GM12878 (cell line): ENCODE data around the gene YEATS2. TPM values are rescaled to one million over a fixed set of nuclear protein-coding genes. Genes with fewer than 3 reads are reported as not detected.
"Not testable (repeated sequence)": the region's sequence is repeated elsewhere in the genome, so short reads cannot be mapped to it uniquely, and the experiment has no call there.

Experiments
- ATAC-seq: fragments of 200-7000 bp; cut with Tn5 transposase; 3 replicates; pipeline ENCODE4 v1.9.1; 2020; ENCODE audit warnings: mild to moderate bottlenecking, moderate library complexity
- BruUV-seq: library from RNA; stranded (reverse); fragments of 400-500 nt; replicated peaks from 2 replicates; lab custom pipeline; 2021; lab: Mats Ljungman, UMichigan
- CTCF ChIA-PET: fragments of 300-600 bp; sonication (Branson Sonifier 250); formaldehyde crosslinking; extraction: SDS; loops from one replicate; lab custom pipeline; 2021; ENCODE audit warnings: inconsistent platforms; lab: Yijun Ruan, JAX
- POLR2A ChIA-PET: fragments of 350-600 bp; formaldehyde crosslinking; extraction: SDS; loops from one replicate; lab custom pipeline; 2021; ENCODE audit warnings: inconsistent platforms; lab: Charles Lee
- RAD21 ChIA-PET: fragments of 300-600 bp; sonication (Branson Sonifier 250); formaldehyde crosslinking; loops from one replicate; lab custom pipeline; 2023; ENCODE audit warnings: antibody characterized with exemption; ENCODE audit not compliant: unreplicated experiment; lab: Charles Lee
- SMC1A ChIA-PET: fragments of 300-600 bp; sonication (Branson Sonifier 250); formaldehyde crosslinking; loops from one replicate; lab custom pipeline; 2023; ENCODE audit not compliant: unreplicated experiment, uncharacterized antibody; lab: Charles Lee
- DNase-seq: peaks from one replicate; pipeline ENCODE4 v3.0.0-alpha.2; 2011; ENCODE audit warnings: low read depth, low spot score
- FAIRE-seq: peaks from 3 replicates; lab custom pipeline; 2011; peaks lifted over from hg19 to GRCh38; lab: Jason Lieb, UNC
- H2AFZ ChIP-seq: 2 replicates; pipeline ENCODE4 v1.6.0; 2011; ENCODE audit warnings: low read depth, low read length, control low read depth; ENCODE audit not compliant: control insufficient read depth
- H3K27ac ChIP-seq: 2 replicates; pipeline ENCODE4 v1.5.1; 2011; ENCODE audit warnings: control low read depth; ENCODE audit not compliant: control insufficient read depth, insufficient read depth
- H3K27me3 ChIP-seq, 2 experiments: replicated peaks in 1 of 2; 2 replicates each; pipeline versions ENCODE4 v1.6.0 to v1.6.1; 2011; ENCODE audit warnings: low read length in 1 of 2; ENCODE audit not compliant: control insufficient read depth in 2 of 2, insufficient read depth in 2 of 2
- H3K36me3 ChIP-seq, 2 experiments: 2 replicates each; pipeline ENCODE4 v1.5.1; 2011; ENCODE audit warnings: low read length in 1 of 2; ENCODE audit not compliant: control insufficient read depth in 2 of 2, insufficient read depth in 2 of 2
- H3K4me1 ChIP-seq: 2 replicates; pipeline ENCODE4 v1.6.1; 2011; ENCODE audit warnings: mild to moderate bottlenecking, low read length, moderate library complexity, mixed read lengths; ENCODE audit not compliant: control insufficient read depth, insufficient read depth
- H3K4me2 ChIP-seq: 2 replicates; pipeline ENCODE4 v1.6.0; 2011; ENCODE audit warnings: control low read depth; ENCODE audit not compliant: control insufficient read depth, insufficient read depth
- H3K4me3 ChIP-seq: fragments of 200-600 bp; sonication (generic); 2 replicates; pipeline ENCODE4 v1.5.1; 2016
- H3K79me2 ChIP-seq: 2 replicates; pipeline ENCODE4 v1.6.0; 2011; ENCODE audit warnings: low read length; ENCODE audit not compliant: control insufficient read depth, insufficient read depth
- H3K9ac ChIP-seq: 2 replicates; pipeline ENCODE4 v1.8.0; 2011; ENCODE audit warnings: low read length, control low read depth, mixed read lengths; ENCODE audit not compliant: control insufficient read depth, insufficient read depth
- H3K9me3 ChIP-seq: replicated peaks from 3 replicates; pipeline ENCODE4 v1.5.1; 2011; ENCODE audit warnings: mild to moderate bottlenecking, low read length; ENCODE audit not compliant: control insufficient read depth, insufficient read depth
- H4K20me1 ChIP-seq: 2 replicates; pipeline ENCODE4 v1.6.0; 2011; ENCODE audit not compliant: control insufficient read depth, insufficient read depth
- CBX5 ChIP-seq: sonication (generic); IDR thresholded peaks from 2 replicates; pipeline ENCODE4 v1.6.1; 2016; ENCODE audit warnings: low read depth, moderate library complexity, mild to moderate bottlenecking, inconsistent platforms
- SP1 ChIP-seq: IDR thresholded peaks from one replicate; pipeline ENCODE4 v1.6.1; 2011; ENCODE audit warnings: low read depth, low read length
- SUZ12 ChIP-seq: fragments of 200-600 bp; sonication (generic); IDR thresholded peaks from one replicate; pipeline ENCODE4 v1.6.1; 2018; ENCODE audit warnings: antibody characterized with exemption, mild to moderate bottlenecking; ENCODE audit not compliant: unreplicated experiment
- YBX1 ChIP-seq: fragments of 450-650 bp; IDR thresholded peaks from 2 replicates; pipeline ENCODE4 v1.6.1; 2016; ENCODE audit warnings: antibody characterized with exemption
- WGBS: methylation state at CpG from one replicate; pipeline ENCODE4 v1.1.6; 2016; ENCODE audit warnings: low lambda C conversion rate; ENCODE audit not compliant: insufficient replicate concordance, insufficient coverage; ENCODE audit errors: missing lambda C conversion rate; 5-methylcytosine and 5-hydroxymethylcytosine counted together
- in situ Hi-C: fragments of 300-500 bp; cut with MboI; formaldehyde crosslinking; loops from 9 replicates; pipeline ENCODE4 v1.14.3; 2018; ENCODE audit warnings: mixed read lengths
- intact Hi-C: fragments of 100-400 bp; cut with micrococcal nuclease; formaldehyde crosslinking; loops from one replicate; pipeline ENCODE4 v1.14.2; 2022; ENCODE audit not compliant: unreplicated experiment
- polyA plus RNA-seq, 11 experiments: library from polyadenylated mRNA; depleted of rRNA in 4 of 11; unstranded in 6 of 11; stranded (reverse) in 5 of 11; fragments of >200 nt; fragmentation: Nextera tagmentation in 4 of 11; fragmentation: Illumina TruSeq in 1 of 11; extraction: Ambion mirVana in 4 of 11; extraction: Trizol in 1 of 11; gene quantifications; 1 replicate in 1 of 11; 2 replicates in 10 of 11; pipeline versions ENCODE4 v1.2.1 to v1.2.3, GENCODE V29; 2011 to 2016; ENCODE audit warnings: inconsistent platforms in 2 of 11, missing spikeins in 2 of 11, low read depth in 1 of 11
- total RNA-seq, 4 experiments: library from RNA; depleted of rRNA in 3 of 4; stranded (reverse); fragments of >200 nt in 3 of 4; fragmentation: Illumina TruSeq in 1 of 4; extraction: Trizol in 1 of 4; gene quantifications; 2 replicates each; pipeline versions ENCODE4 v1.2.1 to v1.2.3, GENCODE V29; 2013 to 2021
- TF ChIP-seq, protein P1 (sequence below): IDR thresholded peaks from 2 replicates; pipeline ENCODE4 v1.6.1; 2011; ENCODE audit warnings: borderline replicate concordance, low read depth, mild to moderate bottlenecking, moderate library complexity, mixed read lengths, low read length; ENCODE audit not compliant: insufficient read depth; ENCODE audit errors: extremely low read length

Gene YEATS2
- total and polyA plus RNA-seq, 10 of the 15 experiments (the other 5 are each of a cell fraction or from before 2014, with no cell fraction given): 1.9 to 65.3 (median 25.8) TPM

DNA sequence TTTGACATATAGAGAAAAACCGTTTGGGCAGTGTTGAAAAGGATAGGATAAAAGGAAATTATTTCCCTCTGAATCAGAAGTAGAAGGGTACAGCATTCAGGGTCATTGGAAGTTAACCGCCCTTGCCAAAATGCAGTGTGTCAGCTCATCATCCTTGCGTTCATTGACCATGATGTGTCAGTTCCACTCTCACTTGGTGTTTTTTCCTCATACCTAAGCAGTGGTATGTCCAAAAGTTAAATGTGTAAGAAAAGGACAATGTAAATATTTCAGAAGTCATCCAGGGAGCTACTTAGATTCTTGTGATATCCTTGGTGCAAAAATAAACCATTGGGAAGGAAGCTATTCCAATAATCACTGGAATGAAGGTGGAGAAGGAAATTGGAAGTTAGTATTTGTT, 77.0 kb downstream of the YEATS2 start (continued):
- TF ChIP-seq SP1: no peak
- TF ChIP-seq, protein P1, sequence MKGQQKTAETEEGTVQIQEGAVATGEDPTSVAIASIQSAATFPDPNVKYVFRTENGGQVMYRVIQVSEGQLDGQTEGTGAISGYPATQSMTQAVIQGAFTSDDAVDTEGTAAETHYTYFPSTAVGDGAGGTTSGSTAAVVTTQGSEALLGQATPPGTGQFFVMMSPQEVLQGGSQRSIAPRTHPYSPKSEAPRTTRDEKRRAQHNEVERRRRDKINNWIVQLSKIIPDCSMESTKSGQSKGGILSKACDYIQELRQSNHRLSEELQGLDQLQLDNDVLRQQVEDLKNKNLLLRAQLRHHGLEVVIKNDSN: no peak

DNA sequence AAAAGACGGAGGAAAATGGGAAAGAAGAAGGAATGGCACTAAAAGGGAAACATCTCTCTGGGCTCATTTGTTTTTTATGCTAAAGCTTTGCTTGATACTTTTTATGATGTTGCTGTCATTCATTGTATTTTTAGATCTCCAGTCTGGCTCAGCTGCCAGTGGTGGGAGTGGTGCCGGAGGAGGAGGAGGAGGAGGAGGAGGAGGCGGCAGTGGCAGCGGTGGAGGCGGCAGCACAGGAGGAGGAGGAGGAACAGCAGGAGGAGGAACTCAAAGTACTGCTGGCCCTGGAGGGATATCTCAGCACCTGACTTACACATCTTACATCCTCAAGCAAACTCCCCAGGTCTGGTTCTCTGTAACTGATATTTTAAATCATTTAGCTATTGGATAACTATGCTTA, 78.2 kb downstream of the YEATS2 start:
- no peaks in the 10 kb centered on the region for H4K20me1 ChIP-seq
- H3K79me2 ChIP-seq: no peaks in the 10 kb centered on the region
- no peak overlapping the region for H3K9ac ChIP-seq
- peaks cover 12 to 28% of the 10 kb centered on the region in 2 experiments for H3K36me3 ChIP-seq
- DNase-seq (no peak), ATAC-seq (no peak), FAIRE-seq (no peak)
- H3K4me1 ChIP-seq: no peaks in the 10 kb centered on the region
- H3K27me3 ChIP-seq: no peaks in the 10 kb centered on the region
- no peak overlapping the region for H3K4me3 ChIP-seq
- TF ChIP-seq CBX5: no peak
- no peak for TF ChIP-seq YBX1
- TF ChIP-seq SUZ12: no peak
- in situ Hi-C loops (no loop called here), intact Hi-C loops (no loop called here)
- no peak overlapping the region for H2AFZ ChIP-seq
- 89% methylated on average over 5 of the region's 5 CpGs for WGBS
- H3K27ac ChIP-seq: no peak overlapping the region
- RAD21 ChIA-PET: no interaction called here
- no TSS peak for BruUV-seq
- POLR2A ChIA-PET: no interaction called here
- no peak overlapping the region for H3K4me2 ChIP-seq
- SMC1A ChIA-PET: interaction anchor here (1.0 kb wide), 1 partner anchor 9 kb away, joined by 5 read pairs; no protein-coding TSS in a partner anchor
- CTCF ChIA-PET: interaction anchor here (0.9 kb wide), 1 partner anchor 9 kb away, joined by 4 read pairs; no protein-coding TSS in a partner anchor
- no peaks in the 10 kb centered on the region for H3K9me3 ChIP-seq

DNA sequence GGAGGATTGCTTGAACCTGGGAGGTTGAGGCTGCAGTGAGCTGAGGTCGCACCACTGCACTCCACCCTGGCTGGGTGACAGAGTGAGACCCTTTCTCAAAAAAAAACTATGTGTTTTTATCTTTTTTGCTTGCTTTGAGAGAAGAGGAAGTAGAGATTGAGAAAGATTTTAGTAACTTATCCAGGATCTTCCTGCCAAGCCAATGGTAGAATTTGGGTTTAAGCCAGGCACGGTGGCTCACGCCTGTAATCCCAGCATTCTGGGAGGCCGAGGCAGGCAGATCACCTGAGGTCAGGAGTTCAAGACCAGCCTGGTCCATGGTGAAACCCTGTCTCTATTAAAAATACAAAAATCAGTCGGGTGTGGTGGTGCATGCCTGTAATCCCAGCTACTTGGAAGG, 78.9 kb downstream of the YEATS2 start:
- H3K9ac ChIP-seq, intact Hi-C loops, H4K20me1 ChIP-seq, H3K9me3 ChIP-seq, H3K27ac ChIP-seq, DNase-seq, H3K27me3 ChIP-seq, POLR2A ChIA-PET, FAIRE-seq, RAD21 ChIA-PET, H3K4me1 ChIP-seq, H2AFZ ChIP-seq, H3K79me2 ChIP-seq, ATAC-seq, BruUV-seq, H3K4me3 ChIP-seq, H3K4me2 ChIP-seq, in situ Hi-C loops: not testable (repeated sequence)
- 100% methylated on average over 5 of the region's 5 CpGs for whole genome bisulfite sequencing
- CTCF ChIA-PET: interaction anchor here (0.9 kb wide), 1 partner anchor 9 kb away, joined by 4 read pairs; no protein-coding TSS in a partner anchor
- H3K36me3 ChIP-seq: peaks cover 12 to 33% of the 10 kb centered on the region in 2 experiments
- SMC1A ChIA-PET: interaction anchor here (1.0 kb wide), 1 partner anchor 10 kb away, joined by 5 read pairs; no protein-coding TSS in a partner anchor
